OCI-LY1 (cell line): ENCODE results near the gene FAN1.

Experiments used
- H2AFZ ChIP-seq: fragments of 200-600 bp; sonication (generic), shearing (Covaris generic); 2 replicates; pipeline ENCODE4 v1.6.0; 2014; ENCODE audit warnings: antibody characterized with exemption, mild to moderate bottlenecking, low read length
- H3F3A ChIP-seq: fragments of 200-600 bp; sonication (generic), shearing (Covaris generic); 2 replicates; pipeline ENCODE4 v1.6.0; 2014; ENCODE audit warnings: mild to moderate bottlenecking, antibody characterized with exemption, low read length, moderate library complexity; ENCODE audit not compliant: insufficient read depth
- H3K27ac ChIP-seq: fragments of 200-600 bp; sonication (generic); 2 replicates; pipeline ENCODE4 v1.5.1; 2014; ENCODE audit warnings: low read length, mixed run types, mild to moderate bottlenecking, low read depth; ENCODE audit not compliant: poor library complexity, severe bottlenecking
- H3K27me3 ChIP-seq: fragments of 200-600 bp; sonication (generic); 2 replicates; pipeline ENCODE4 v1.6.0; 2014; ENCODE audit warnings: antibody characterized with exemption, mild to moderate bottlenecking, low read length, moderate library complexity; ENCODE audit not compliant: insufficient read depth
- H3K36me3 ChIP-seq: fragments of 200-600 bp; sonication (generic); 2 replicates; pipeline ENCODE4 v1.6.1; 2014; ENCODE audit warnings: mild to moderate bottlenecking, antibody characterized with exemption, low read length, moderate library complexity, mixed read lengths; ENCODE audit not compliant: insufficient read depth
- H3K4me1 ChIP-seq: fragments of 200-600 bp; sonication (generic); 2 replicates; pipeline ENCODE4 v1.5.1; 2014; ENCODE audit warnings: mild to moderate bottlenecking, low read length, moderate library complexity; ENCODE audit not compliant: insufficient read depth, severe bottlenecking
- H3K4me2 ChIP-seq: fragments of 200-600 bp; sonication (generic), shearing (Covaris generic); 2 replicates; pipeline ENCODE4 v1.6.1; 2014; ENCODE audit warnings: low read length
- H3K4me3 ChIP-seq: fragments of 200-600 bp; sonication (generic); 2 replicates; pipeline ENCODE4 v1.5.1; 2014; ENCODE audit warnings: low read length, low read depth, mild to moderate bottlenecking, mixed read lengths; ENCODE audit not compliant: poor library complexity, severe bottlenecking
- H3K79me2 ChIP-seq: fragments of 200-600 bp; shearing (Covaris generic); 2 replicates; pipeline ENCODE4 v1.6.1; 2016; ENCODE audit warnings: mixed run types, low read length, mixed read lengths; ENCODE audit not compliant: insufficient read depth
- H3K9ac ChIP-seq: fragments of 200-600 bp; sonication (generic), shearing (Covaris generic); 2 replicates; pipeline ENCODE4 v1.6.1; 2014; ENCODE audit warnings: mild to moderate bottlenecking, low read length, mixed read lengths
- H3K9me2 ChIP-seq: fragments of 200-600 bp; sonication (generic), shearing (Covaris generic); 2 replicates; pipeline ENCODE4 v1.6.1; 2014; ENCODE audit warnings: low read depth, mild to moderate bottlenecking, low read length, mixed read lengths
- H3K9me3 ChIP-seq: fragments of 200-600 bp; shearing (Covaris generic); 2 replicates; pipeline ENCODE4 v1.6.1; 2014; ENCODE audit warnings: low read length, mixed read lengths
- H4K20me1 ChIP-seq: fragments of 200-600 bp; sonication (generic), shearing (Covaris generic); 2 replicates; pipeline ENCODE4 v1.6.0; 2016; ENCODE audit warnings: mild to moderate bottlenecking, low read length; ENCODE audit not compliant: insufficient read depth
- CTCF ChIP-seq: fragments of 200-600 bp; sonication (generic), shearing (Covaris generic); IDR thresholded peaks from 2 replicates; pipeline ENCODE4 v1.5.1; 2017; ENCODE audit warnings: mild to moderate bottlenecking, antibody characterized with exemption, low read length, moderate library complexity, mixed read lengths
- EZH2 ChIP-seq: fragments of 200-600 bp; sonication (generic), shearing (Covaris generic); IDR thresholded peaks from 2 replicates; pipeline ENCODE4 v1.8.0; 2017; ENCODE audit warnings: borderline replicate concordance, mixed run types, mild to moderate bottlenecking, antibody characterized with exemption, low read length, moderate library complexity, mixed read lengths

Gene FAN1

GRCh38 chr15:30923429-30923828, 19.7 kb downstream of the FAN1 start:
- Histone ChIP-seq H3K9me2 (no peaks in the 10 kb centered on the region), H3K79me2 (no peaks in the 10 kb centered on the region), H3K36me3 (peaks cover 52% of the 10 kb centered on the region; the same call in 1 of the 2 replicates), H3K4me2 (peak overlapping the region; percentile 21; the same call in 1 of the 2 replicates), H2AFZ (no peak overlapping the region), H3K9ac (peak overlapping the region; percentile 30; the same call in 1 of the 2 replicates), H4K20me1 (no peaks in the 10 kb centered on the region), H3K9me3 (no peaks in the 10 kb centered on the region), H3F3A (no peaks in the 10 kb centered on the region), H3K4me1 (peaks cover 78% of the 10 kb centered on the region), H3K4me3 (no peak overlapping the region), H3K27ac (peak overlapping the region; percentile 85), H3K27me3 (no peaks in the 10 kb centered on the region)
- TF ChIP-seq EZH2 = no peak
- no peak for TF ChIP-seq CTCF

GRCh38 chr15:30924353-30924752, 20.6 kb downstream of the FAN1 start:
- H3K79me2 ChIP-seq = no peaks in the 10 kb centered on the region
- peaks cover 46% of the 10 kb centered on the region; the same call in 1 of the 2 replicates for H3K36me3 ChIP-seq
- no peaks in the 10 kb centered on the region for H3K9me2 ChIP-seq
- H3F3A ChIP-seq = no peaks in the 10 kb centered on the region
- no peaks in the 10 kb centered on the region for H3K27me3 ChIP-seq
- H3K9ac ChIP-seq = no peak overlapping the region
- H3K9me3 ChIP-seq = no peaks in the 10 kb centered on the region
- H2AFZ ChIP-seq = no peak overlapping the region
- H3K4me3 ChIP-seq = no peak overlapping the region
- H4K20me1 ChIP-seq = no peaks in the 10 kb centered on the region
- no peak for TF ChIP-seq CTCF
- no peak for TF ChIP-seq EZH2
- H3K4me1 ChIP-seq = peaks cover 78% of the 10 kb centered on the region
- H3K27ac ChIP-seq = peak overlapping the region; percentile 85
- H3K4me2 ChIP-seq = no peak overlapping the region

- Histone ChIP-seq H3K4me1 (peaks cover 74% of the 10 kb centered on the region), H3K4me2 (no peak overlapping the region), H3K27ac (peak overlapping the region; percentile 12), H3F3A (no peaks in the 10 kb centered on the region), H3K27me3 (no peaks in the 10 kb centered on the region), H3K9me3 (no peaks in the 10 kb centered on the region), H3K36me3 (peaks cover 48% of the 10 kb centered on the region; the same call in 1 of the 2 replicates), H3K79me2 (no peaks in the 10 kb centered on the region), H3K9ac (no peak overlapping the region; the same call in 1 of the 2 replicates), H3K4me3 (no peak overlapping the region), H3K9me2 (no peaks in the 10 kb centered on the region), H4K20me1 (no peaks in the 10 kb centered on the region), H2AFZ (no peak overlapping the region)
- TF ChIP-seq EZH2 = no peak
- no peak for TF ChIP-seq CTCF
These were observed 22.0 kb downstream of the FAN1 start for GRCh38 chr15:30925686-30926085.
